ENCODE measurements around the gene CCM2.
"Not testable (repeated sequence)": the region's sequence is repeated elsewhere in the genome, so short reads cannot be mapped to it uniquely, and the experiment has no call there.

Gene CCM2

GRCh38 chr7:45092100-45092930 is 92.3 kb downstream of the CCM2 start:
- no peak for DNase-seq (ENCODE audit: extremely low read depth in 1 of 2, low read depth in 1 of 2)

DNA sequence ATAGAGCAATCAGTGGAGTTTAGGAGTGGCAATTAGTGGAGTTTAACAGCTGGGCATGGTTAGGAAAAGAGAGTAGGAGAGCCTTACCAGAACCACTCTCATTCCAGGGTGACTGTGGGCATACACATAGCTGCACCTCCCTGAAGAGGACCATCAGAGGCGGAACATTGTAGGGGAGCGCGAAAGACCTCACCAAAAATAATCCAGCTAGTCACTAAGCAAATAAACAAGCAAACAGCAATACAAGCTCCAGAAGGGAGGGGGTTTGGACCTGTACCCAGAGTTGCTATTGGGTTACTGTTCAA is 92.9 kb downstream of the CCM2 start:
- no peak for DNase-seq (ENCODE audit: extremely low read depth in 1 of 2, low read depth in 1 of 2)

- DNase-seq (ENCODE audit: extremely low read depth in 1 of 2, low read depth in 1 of 2): no peak
These were observed 99.2 kb downstream of the CCM2 start for GRCh38 chr7:45098983-45099839.

DNA sequence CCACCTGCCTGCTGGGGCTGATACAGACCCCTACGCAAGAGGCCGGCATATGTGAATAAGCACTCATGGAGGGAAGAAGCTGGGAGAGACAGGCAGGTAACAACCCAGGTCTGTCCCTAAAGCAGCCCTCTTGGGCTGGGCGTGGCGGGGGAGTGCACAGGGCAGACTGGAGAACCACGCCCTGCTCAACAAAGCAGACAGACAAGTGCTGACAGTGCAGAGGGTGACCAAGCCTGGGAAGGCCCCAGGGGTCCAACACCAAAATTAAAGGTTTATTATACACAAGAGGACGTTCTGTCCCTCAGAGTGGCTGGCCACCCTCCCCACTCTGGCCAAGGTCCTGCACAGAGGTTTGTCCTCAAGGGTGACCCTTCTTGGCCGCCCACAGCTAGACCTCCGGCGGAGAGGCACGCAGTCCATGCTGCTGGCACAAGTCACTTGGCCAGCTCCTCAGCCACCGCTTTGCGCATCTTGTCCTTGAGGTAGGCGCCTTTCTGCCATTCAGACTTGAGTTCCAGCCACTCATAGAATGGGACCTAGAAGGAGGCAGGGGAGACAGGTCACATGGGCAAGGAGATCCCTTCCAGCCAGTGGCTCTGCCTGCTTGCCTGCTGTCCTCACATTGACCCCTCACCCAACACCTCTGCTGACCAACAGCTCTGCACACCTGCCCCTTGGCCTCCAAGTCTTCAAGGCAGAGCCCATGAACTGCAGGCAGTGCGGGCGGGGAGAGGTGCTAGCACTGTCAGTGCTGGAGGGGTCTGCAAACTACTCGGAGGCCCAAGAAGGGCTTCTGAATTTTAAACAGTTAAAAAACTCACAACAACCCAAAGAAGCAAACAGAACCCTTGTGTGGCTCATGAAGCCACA is 100.1 kb downstream of the CCM2 start:
- DNase-seq (ENCODE audit: extremely low read depth in 1 of 2, low read depth in 1 of 2): no peak

GRCh38 chr7:45100761-45101480 is 100.9 kb downstream of the CCM2 start:
- DNase-seq (ENCODE audit: extremely low read depth in 1 of 2, low read depth in 1 of 2): no peak

GRCh38 chr7:45101748-45102147 is 101.7 kb downstream of the CCM2 start:
- no peak for DNase-seq (ENCODE audit: extremely low read depth in 1 of 2, low read depth in 1 of 2)

- no peak for DNase-seq (ENCODE audit: extremely low read depth in 1 of 2, low read depth in 1 of 2)
These were observed 103.0 kb downstream of the CCM2 start for GRCh38 chr7:45102785-45103712.

GRCh38 chr7:45103958-45104843 is 104.2 kb downstream of the CCM2 start:
- no peak for DNase-seq (ENCODE audit: extremely low read depth in 1 of 2, low read depth in 1 of 2)

- no peak for DNase-seq (ENCODE audit: extremely low read depth in 1 of 2, low read depth in 1 of 2)
These were observed 105.0 kb downstream of the CCM2 start for GRCh38 chr7:45104844-45105587.

- DNase-seq (ENCODE audit: extremely low read depth in 1 of 2, low read depth in 1 of 2): no peak
These were observed 105.7 kb downstream of the CCM2 start for GRCh38 chr7:45105588-45106188.

DNA sequence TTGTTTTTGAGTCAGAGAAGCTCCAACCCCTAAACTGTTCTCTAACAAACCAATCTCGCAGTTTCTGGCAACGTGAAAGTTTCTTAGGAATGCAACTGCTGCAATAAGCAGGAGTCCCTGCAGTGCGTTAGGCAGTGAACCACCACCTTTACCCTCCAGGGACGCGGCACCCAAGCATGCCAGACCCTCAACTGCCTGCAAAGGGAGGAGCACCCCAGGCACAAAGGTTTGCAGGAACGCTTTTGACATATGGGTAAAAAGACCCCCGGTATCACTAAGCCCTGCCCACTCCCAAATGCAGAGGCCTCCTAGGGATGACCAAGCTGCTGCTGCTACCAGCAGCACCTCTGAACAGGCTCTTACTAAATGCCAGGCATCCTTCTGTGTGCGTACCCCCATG is 106.8 kb downstream of the CCM2 start:
- no peak for DNase-seq (ENCODE audit: extremely low read depth in 1 of 2, low read depth in 1 of 2)

GRCh38 chr7:45107356-45107755 is 107.4 kb downstream of the CCM2 start:
- DNase-seq (ENCODE audit: extremely low read depth in 1 of 2, low read depth in 1 of 2): no peak

GRCh38 chr7:45108863-45109262 is 108.9 kb downstream of the CCM2 start:
- DNase-seq (ENCODE audit: extremely low read depth in 1 of 2, low read depth in 1 of 2): no peak

- DNase-seq (ENCODE audit: extremely low read depth in 1 of 2, low read depth in 1 of 2): peak; percentile 84 to 90
These were observed 111.6 kb downstream of the CCM2 start, which contains the start of gene TBRG4 for GRCh38 chr7:45111298-45112223. Gene TBRG4 (minus strand): TSS chr7:45111697. CDS start chr7:45109237, 2,460 bp downstream.

DNA sequence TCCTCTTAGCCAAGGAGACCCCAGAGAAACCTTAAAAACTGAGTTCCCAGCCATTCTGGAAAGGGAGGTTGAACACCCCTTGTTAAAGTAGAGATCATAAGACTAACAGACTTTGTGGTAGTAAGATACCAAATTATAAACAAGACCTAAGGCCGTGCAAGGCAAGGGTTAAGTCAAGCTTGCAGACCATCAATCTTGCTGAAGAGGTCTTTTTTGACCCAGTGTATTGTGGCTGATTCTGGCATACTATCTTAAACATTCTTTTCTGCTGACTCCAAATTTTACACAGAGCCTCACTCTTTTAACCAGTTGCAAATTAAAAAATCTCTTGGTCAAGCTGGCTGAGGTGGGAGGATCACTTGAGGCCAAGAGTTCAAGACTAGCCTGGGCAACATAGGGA is 112.6 kb downstream of the CCM2 start:
- DNase-seq (ENCODE audit: extremely low read depth in 1 of 2, low read depth in 1 of 2): no peak

- DNase-seq (ENCODE audit: extremely low read depth in 1 of 2, low read depth in 1 of 2): not testable (repeated sequence)
These were observed 114.3 kb downstream of the CCM2 start for GRCh38 chr7:45114257-45114656.

All from stimulated activated CD8-positive, alpha-beta memory T cell treated with anti-CD3 and anti-CD28 coated beads, Interleukin-7, amount 100 ng/mL, for 48 hours (primary cell).